SK-N-MC (cell line): ENCODE results near the gene RXFP3.
A peak's percentile ranks its signal among the peaks of the same experiment; 100 is the strongest.

ENCODE experiments used
- DNase-seq: peaks from one replicate; pipeline ENCODE4 v3.0.0-alpha.2; 2011; ENCODE audit warnings: low read depth, low spot score
- H3K27ac ChIP-seq: fragments of 200-600 bp; sonication (generic); 2 replicates; pipeline ENCODE4 v1.5.1; 2016; ENCODE audit warnings: mixed run types
- H3K36me3 ChIP-seq: fragments of 200-600 bp; sonication (generic); 2 replicates; pipeline ENCODE4 v1.6.1; 2017; ENCODE audit warnings: antibody characterized with exemption, low read length, mixed read lengths; ENCODE audit not compliant: insufficient read depth
- H3K4me3 ChIP-seq: fragments of 200-600 bp; sonication (generic); 2 replicates; pipeline ENCODE4 v1.5.1; 2016
- H3K9ac ChIP-seq: fragments of 200-600 bp; sonication (generic); 2 replicates; pipeline ENCODE4 v1.8.0; 2017; ENCODE audit warnings: mixed run types, mixed read lengths; ENCODE audit not compliant: insufficient read length
- H3K9me3 ChIP-seq: fragments of 200-600 bp; sonication (generic); 2 replicates; pipeline ENCODE4 v1.6.1; 2017; ENCODE audit warnings: low read depth, mild to moderate bottlenecking, antibody characterized with exemption, low read length, moderate library complexity, mixed read lengths
- EZH2 ChIP-seq: fragments of 200-600 bp; sonication (generic); IDR thresholded peaks from one replicate; pipeline ENCODE4 v1.6.1; 2017; ENCODE audit warnings: antibody characterized with exemption
- FOXP2 ChIP-seq: optimal IDR thresholded peaks from 2 replicates; pipeline ENCODE3; 2011; ENCODE audit warnings: mild to moderate bottlenecking, moderate library complexity; ENCODE audit not compliant: insufficient read depth; ENCODE audit errors: extremely low read length, control extremely low read depth
- POLR2AphosphoS5 ChIP-seq: IDR thresholded peaks from 2 replicates; pipeline ENCODE4 v1.6.1; 2012; ENCODE audit warnings: mild to moderate bottlenecking, low read depth, low read length, borderline replicate concordance

The RXFP3 gene

GRCh38 chr5:33931136-33931535 lies 5.0 kb upstream of the RXFP3 start:
- Histone ChIP-seq H3K27ac (no peak overlapping the region), H3K9ac (no peak overlapping the region), H3K4me3 (no peak overlapping the region), H3K9me3 (no peaks in the 10 kb centered on the region), H3K36me3 (no peaks in the 10 kb centered on the region)
- TF ChIP-seq EZH2: no peak
- no peak for TF ChIP-seq FOXP2
- no peak for TF ChIP-seq POLR2AphosphoS5
- no peak for DNase-seq

DNA sequence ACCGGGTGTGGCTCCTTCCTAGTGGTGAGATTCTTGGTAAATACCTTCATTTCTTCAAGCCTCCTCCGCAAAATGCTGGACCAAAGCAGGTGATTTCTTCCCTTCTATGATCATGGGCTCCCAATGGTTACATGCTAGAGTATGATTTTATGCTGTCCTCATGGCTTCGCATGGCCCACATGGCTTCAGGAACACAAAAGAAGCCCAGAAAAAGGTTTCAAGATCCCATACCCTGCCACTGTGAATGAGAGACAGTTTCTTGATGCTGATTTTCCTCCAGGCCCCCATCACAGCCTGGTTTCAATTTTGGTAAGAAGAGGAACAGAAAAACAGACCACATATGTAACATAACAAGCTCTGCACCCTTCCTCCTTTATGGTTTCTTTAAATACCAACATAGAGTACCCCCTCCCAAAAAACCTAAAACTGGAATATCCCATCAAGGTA lies 2.4 kb upstream of the RXFP3 start:
- Histone ChIP-seq H3K9ac (no peak overlapping the region), H3K9me3 (no peaks in the 10 kb centered on the region), H3K36me3 (no peaks in the 10 kb centered on the region), H3K4me3 (no peak overlapping the region), H3K27ac (no peak overlapping the region)
- DNase-seq: no peak
- TF ChIP-seq POLR2AphosphoS5 (no peak), FOXP2 (no peak), EZH2 (no peak)

DNA sequence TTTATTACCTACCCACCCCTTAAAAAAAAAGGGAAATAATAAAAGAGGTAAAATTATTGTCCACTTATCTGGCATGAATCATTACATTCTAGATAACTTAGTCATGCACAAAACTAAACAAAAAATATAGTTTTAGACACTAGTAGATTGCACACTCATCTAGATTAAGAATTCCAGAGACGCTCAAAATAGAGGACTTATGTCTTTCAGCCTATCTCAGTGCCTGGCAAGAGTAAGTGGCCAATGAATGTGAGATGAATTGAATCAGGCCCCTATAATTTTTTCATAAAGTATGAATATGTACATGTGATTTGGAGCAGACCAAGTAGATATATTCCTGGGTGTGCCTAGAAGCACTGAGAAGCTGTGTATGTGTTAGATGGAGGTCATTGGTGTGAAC lies 2.0 kb upstream of the RXFP3 start:
- Histone ChIP-seq H3K27ac (no peak overlapping the region), H3K9ac (no peak overlapping the region), H3K9me3 (no peaks in the 10 kb centered on the region), H3K4me3 (no peak overlapping the region), H3K36me3 (no peaks in the 10 kb centered on the region)
- TF ChIP-seq POLR2AphosphoS5 (no peak), EZH2 (no peak), FOXP2 (no peak)
- DNase-seq: no peak

GRCh38 chr5:33936004-33936380 lies 194 bp upstream of the RXFP3 start:
- Histone ChIP-seq H3K27ac (no peak overlapping the region), H3K9ac (no peak overlapping the region), H3K4me3 (peak overlapping the region; percentile 19; the same call in 1 of the 2 replicates)

DNA sequence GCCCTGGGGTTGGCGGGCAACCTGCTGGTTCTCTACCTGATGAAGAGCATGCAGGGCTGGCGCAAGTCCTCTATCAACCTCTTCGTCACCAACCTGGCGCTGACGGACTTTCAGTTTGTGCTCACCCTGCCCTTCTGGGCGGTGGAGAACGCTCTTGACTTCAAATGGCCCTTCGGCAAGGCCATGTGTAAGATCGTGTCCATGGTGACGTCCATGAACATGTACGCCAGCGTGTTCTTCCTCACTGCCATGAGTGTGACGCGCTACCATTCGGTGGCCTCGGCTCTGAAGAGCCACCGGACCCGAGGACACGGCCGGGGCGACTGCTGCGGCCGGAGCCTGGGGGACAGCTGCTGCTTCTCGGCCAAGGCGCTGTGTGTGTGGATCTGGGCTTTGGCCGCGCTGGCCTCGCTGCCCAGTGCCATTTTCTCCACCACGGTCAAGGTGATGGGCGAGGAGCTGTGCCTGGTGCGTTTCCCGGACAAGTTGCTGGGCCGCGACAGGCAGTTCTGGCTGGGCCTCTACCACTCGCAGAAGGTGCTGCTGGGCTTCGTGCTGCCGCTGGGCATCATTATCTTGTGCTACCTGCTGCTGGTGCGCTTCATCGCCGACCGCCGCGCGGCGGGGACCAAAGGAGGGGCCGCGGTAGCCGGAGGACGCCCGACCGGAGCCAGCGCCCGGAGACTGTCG lies 976 bp downstream of the RXFP3 start:
- DNase-seq: no peak
- Histone ChIP-seq H3K4me3 (no peak overlapping the region), H3K36me3 (no peaks in the 10 kb centered on the region), H3K9ac (no peak overlapping the region), H3K27ac (no peak overlapping the region), H3K9me3 (no peaks in the 10 kb centered on the region)
- TF ChIP-seq POLR2AphosphoS5: no peak
- TF ChIP-seq EZH2: no peak
- TF ChIP-seq FOXP2: no peak

More at GRCh38 chr5:33936004-33936380, 194 bp upstream of the RXFP3 start:
- TF ChIP-seq FOXP2 (no peak), POLR2AphosphoS5 (no peak), EZH2 (no peak)
- Histone ChIP-seq H3K9me3 (no peaks in the 10 kb centered on the region), H3K36me3 (no peaks in the 10 kb centered on the region)
- no peak for DNase-seq

DNA sequence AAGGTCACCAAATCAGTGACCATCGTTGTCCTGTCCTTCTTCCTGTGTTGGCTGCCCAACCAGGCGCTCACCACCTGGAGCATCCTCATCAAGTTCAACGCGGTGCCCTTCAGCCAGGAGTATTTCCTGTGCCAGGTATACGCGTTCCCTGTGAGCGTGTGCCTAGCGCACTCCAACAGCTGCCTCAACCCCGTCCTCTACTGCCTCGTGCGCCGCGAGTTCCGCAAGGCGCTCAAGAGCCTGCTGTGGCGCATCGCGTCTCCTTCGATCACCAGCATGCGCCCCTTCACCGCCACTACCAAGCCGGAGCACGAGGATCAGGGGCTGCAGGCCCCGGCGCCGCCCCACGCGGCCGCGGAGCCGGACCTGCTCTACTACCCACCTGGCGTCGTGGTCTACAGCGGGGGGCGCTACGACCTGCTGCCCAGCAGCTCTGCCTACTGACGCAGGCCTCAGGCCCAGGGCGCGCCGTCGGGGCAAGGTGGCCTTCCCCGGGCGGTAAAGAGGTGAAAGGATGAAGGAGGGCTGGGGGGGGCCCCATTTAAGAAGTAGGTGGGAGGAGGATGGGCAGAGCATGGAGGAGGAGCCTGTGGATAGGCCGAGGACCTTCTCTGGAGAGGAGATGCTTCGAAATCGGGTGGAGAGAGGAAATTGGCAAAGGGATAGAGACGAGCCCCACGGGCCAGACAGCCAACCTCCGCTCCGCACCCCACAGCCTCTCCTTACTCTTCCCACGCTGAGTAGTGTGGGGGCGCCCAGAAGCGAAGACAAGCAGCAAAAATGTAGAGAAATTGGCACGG lies 1.7 kb downstream of the RXFP3 start:
- no peak overlapping the region for H3K9ac ChIP-seq
- no peaks in the 10 kb centered on the region for H3K9me3 ChIP-seq
- no peak for DNase-seq
- no peak overlapping the region for H3K4me3 ChIP-seq
- no peaks in the 10 kb centered on the region for H3K36me3 ChIP-seq
- TF ChIP-seq POLR2AphosphoS5: no peak
- no peak for TF ChIP-seq FOXP2
- no peak for TF ChIP-seq EZH2
- no peak overlapping the region for H3K27ac ChIP-seq

GRCh38 chr5:33938507-33938796 lies 2.3 kb downstream of the RXFP3 start:
- no peak for TF ChIP-seq FOXP2
- no peak for TF ChIP-seq POLR2AphosphoS5
- TF ChIP-seq EZH2: no peak
- Histone ChIP-seq H3K27ac (no peak overlapping the region), H3K4me3 (no peak overlapping the region), H3K9ac (no peak overlapping the region), H3K9me3 (no peaks in the 10 kb centered on the region), H3K36me3 (no peaks in the 10 kb centered on the region)
- no peak for DNase-seq

GRCh38 chr5:33938881-33939280 lies 2.7 kb downstream of the RXFP3 start:
- Histone ChIP-seq H3K27ac (no peak overlapping the region), H3K9ac (no peak overlapping the region), H3K4me3 (no peak overlapping the region), H3K36me3 (no peaks in the 10 kb centered on the region), H3K9me3 (no peaks in the 10 kb centered on the region)
- TF ChIP-seq POLR2AphosphoS5 (no peak), FOXP2 (no peak), EZH2 (no peak)
- no peak for DNase-seq

DNA sequence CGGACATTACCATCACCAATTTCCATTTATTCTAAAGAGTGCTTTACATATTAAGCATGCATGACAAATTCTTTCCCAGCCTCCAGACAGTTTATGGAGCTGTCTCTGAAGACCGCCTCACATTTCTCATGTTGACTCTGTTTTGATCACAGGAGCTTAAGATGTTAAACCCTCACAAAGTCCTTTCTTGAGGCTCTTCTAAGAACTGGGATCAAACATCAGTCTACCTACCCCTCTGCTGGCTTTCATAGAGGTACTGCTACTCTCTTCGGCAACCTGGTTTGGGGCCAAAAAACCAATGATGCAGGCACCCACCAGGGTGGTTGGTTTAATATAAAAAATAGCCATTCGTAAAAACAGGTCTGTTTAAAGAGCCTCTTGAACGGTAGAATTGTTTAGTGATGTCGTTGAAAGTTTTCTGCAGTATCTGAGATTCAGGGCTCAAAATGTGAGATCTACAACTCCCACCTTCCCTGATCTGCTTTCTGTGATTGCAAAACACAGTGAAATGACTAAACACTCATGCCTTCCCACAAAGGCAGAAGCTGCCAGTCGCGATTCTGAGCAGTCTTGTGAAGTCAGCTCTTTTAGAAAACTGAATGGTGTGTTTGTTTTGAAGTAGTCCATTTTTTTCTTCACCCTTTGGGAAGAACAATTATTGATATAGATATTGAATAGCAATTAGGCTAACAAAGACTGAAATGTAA lies 3.5 kb downstream of the RXFP3 start:
- H3K9me3 ChIP-seq: no peaks in the 10 kb centered on the region
- no peak for DNase-seq
- TF ChIP-seq EZH2 (no peak), FOXP2 (no peak), POLR2AphosphoS5 (no peak)
- no peak overlapping the region for H3K9ac ChIP-seq
- no peak overlapping the region for H3K4me3 ChIP-seq
- no peaks in the 10 kb centered on the region for H3K36me3 ChIP-seq
- H3K27ac ChIP-seq: no peak overlapping the region
